Measurements from ENCODE around the gene PDP2. TPM values are rescaled to one million over a fixed set of nuclear protein-coding genes. Genes with fewer than 3 reads are reported as not detected.
A peak's percentile ranks its signal among the peaks of the same experiment; 100 is the strongest.

Gene PDP2
- total and polyA plus RNA-seq, 2 donors from 2014 or later = 5.1 to 9.2 TPM

- H3K36me3 ChIP-seq (ENCODE audit: control insufficient read depth in 2 of 3, insufficient read depth in 3 of 3, low read length in 3 of 3) = no peaks in the 10 kb centered on the region
- H3K27me3 ChIP-seq (ENCODE audit: control insufficient read depth, insufficient read depth, low read length) = no peaks in the 10 kb centered on the region
- H3K9ac ChIP-seq (ENCODE audit: low read length in 3 of 3) = no peak overlapping the region
- no peak for TF ChIP-seq CTCF (IDR thresholded peaks at IDR 0.05; ENCODE audit: borderline replicate concordance, extremely low read depth, insufficient read depth)
- DNase-seq = peak in 2 of 5 donors; percentile 13 to 24
- intact Hi-C loops (cut with DNase I) = no loop called here
- no peak overlapping the region for H3K27ac ChIP-seq (ENCODE audit: low read depth in 2 of 2, low read length in 2 of 2)
- no peaks in the 10 kb centered on the region for H3K9me3 ChIP-seq (ENCODE audit: control insufficient read depth in 2 of 3, insufficient read depth in 1 of 3, low read length in 3 of 3)
- no peak overlapping the region for H3K4me3 ChIP-seq (ENCODE audit: low read length in 3 of 3)
- H3K4me1 ChIP-seq (ENCODE audit: control insufficient read depth in 2 of 3, insufficient read depth in 2 of 3, low read depth in 1 of 3, low read length in 3 of 3) = peaks cover 0 to 8% (median 0%) of the 10 kb centered on the region in 3 donors
- FAIRE-seq = no peak
Measured at GRCh38 chr16:66832661-66833305, 47.5 kb upstream of the PDP2 start.

- H3K36me3 ChIP-seq (ENCODE audit: control insufficient read depth in 2 of 3, insufficient read depth in 3 of 3, low read length in 3 of 3) = no peaks in the 10 kb centered on the region
- intact Hi-C loops (cut with DNase I) = no loop called here
- H3K4me1 ChIP-seq (ENCODE audit: control insufficient read depth in 2 of 3, insufficient read depth in 2 of 3, low read depth in 1 of 3, low read length in 3 of 3) = peaks cover 0 to 3% (median 0%) of the 10 kb centered on the region in 3 donors
- H3K27me3 ChIP-seq (ENCODE audit: control insufficient read depth, insufficient read depth, low read length) = no peaks in the 10 kb centered on the region
- H3K9ac ChIP-seq (ENCODE audit: low read length in 3 of 3) = no peak overlapping the region
- no peak for DNase-seq
- no peak for TF ChIP-seq CTCF (IDR thresholded peaks at IDR 0.05; ENCODE audit: borderline replicate concordance, extremely low read depth, insufficient read depth)
- H3K9me3 ChIP-seq (ENCODE audit: control insufficient read depth in 2 of 3, insufficient read depth in 1 of 3, low read length in 3 of 3) = no peaks in the 10 kb centered on the region
- no peak overlapping the region for H3K27ac ChIP-seq (ENCODE audit: low read depth in 2 of 2, low read length in 2 of 2)
- H3K4me3 ChIP-seq (ENCODE audit: low read length in 3 of 3) = no peak overlapping the region
- FAIRE-seq = no peak
Measured at GRCh38 chr16:66834746-66835145, 45.6 kb upstream of the PDP2 start.

GRCh38 chr16:66840883-66841282 lies 39.4 kb upstream of the PDP2 start:
- Histone ChIP-seq H3K27ac (ENCODE audit: low read depth in 2 of 2, low read length in 2 of 2) (no peak overlapping the region), H3K36me3 (ENCODE audit: control insufficient read depth in 2 of 3, insufficient read depth in 3 of 3, low read length in 3 of 3) (no peaks in the 10 kb centered on the region), H3K9me3 (ENCODE audit: control insufficient read depth in 2 of 3, insufficient read depth in 1 of 3, low read length in 3 of 3) (no peaks in the 10 kb centered on the region), H3K27me3 (ENCODE audit: control insufficient read depth, insufficient read depth, low read length) (peaks cover 5% of the 10 kb centered on the region), H3K4me1 (ENCODE audit: control insufficient read depth in 2 of 3, insufficient read depth in 2 of 3, low read depth in 1 of 3, low read length in 3 of 3) (peaks cover 0 to 6% (median 0%) of the 10 kb centered on the region in 3 donors), H3K9ac (ENCODE audit: low read length in 3 of 3) (no peak overlapping the region), H3K4me3 (ENCODE audit: low read length in 3 of 3) (no peak overlapping the region)
- intact Hi-C loops (cut with DNase I) = no loop called here
- no peak for TF ChIP-seq CTCF (IDR thresholded peaks at IDR 0.05; ENCODE audit: borderline replicate concordance, extremely low read depth, insufficient read depth)
- DNase-seq (no peak), FAIRE-seq (no peak)

Measured in kidney (tissue), 14 donors.